Measurements from ENCODE around the gene IKBKG.

- TF ChIP-seq GATA2 (IDR thresholded peaks at IDR 0.05; ENCODE audit: low read depth, low read length) (no peak), GATA3 (IDR thresholded peaks at IDR 0.05; ENCODE audit: low read depth, low read length) (no peak)
Measured at GRCh38 chrX:154507673-154508383, 39.6 kb upstream of the IKBKG start.
